OCI-LY1 (cell line): ENCODE data around the gene TMEM30A.

Experiments used
- H2AFZ ChIP-seq: fragments of 200-600 bp; sonication (generic), shearing (Covaris generic); 2 replicates; pipeline ENCODE4 v1.6.0; 2014; ENCODE audit warnings: antibody characterized with exemption, mild to moderate bottlenecking, low read length
- H3F3A ChIP-seq: fragments of 200-600 bp; sonication (generic), shearing (Covaris generic); 2 replicates; pipeline ENCODE4 v1.6.0; 2014; ENCODE audit warnings: mild to moderate bottlenecking, antibody characterized with exemption, low read length, moderate library complexity; ENCODE audit not compliant: insufficient read depth
- H3K27ac ChIP-seq: fragments of 200-600 bp; sonication (generic); 2 replicates; pipeline ENCODE4 v1.5.1; 2014; ENCODE audit warnings: low read length, mixed run types, mild to moderate bottlenecking, low read depth; ENCODE audit not compliant: poor library complexity, severe bottlenecking
- H3K27me3 ChIP-seq: fragments of 200-600 bp; sonication (generic); 2 replicates; pipeline ENCODE4 v1.6.0; 2014; ENCODE audit warnings: antibody characterized with exemption, mild to moderate bottlenecking, low read length, moderate library complexity; ENCODE audit not compliant: insufficient read depth
- H3K36me3 ChIP-seq: fragments of 200-600 bp; sonication (generic); 2 replicates; pipeline ENCODE4 v1.6.1; 2014; ENCODE audit warnings: mild to moderate bottlenecking, antibody characterized with exemption, low read length, moderate library complexity, mixed read lengths; ENCODE audit not compliant: insufficient read depth
- H3K4me1 ChIP-seq: fragments of 200-600 bp; sonication (generic); 2 replicates; pipeline ENCODE4 v1.5.1; 2014; ENCODE audit warnings: mild to moderate bottlenecking, low read length, moderate library complexity; ENCODE audit not compliant: insufficient read depth, severe bottlenecking
- H3K4me2 ChIP-seq: fragments of 200-600 bp; sonication (generic), shearing (Covaris generic); 2 replicates; pipeline ENCODE4 v1.6.1; 2014; ENCODE audit warnings: low read length
- H3K4me3 ChIP-seq: fragments of 200-600 bp; sonication (generic); 2 replicates; pipeline ENCODE4 v1.5.1; 2014; ENCODE audit warnings: low read length, low read depth, mild to moderate bottlenecking, mixed read lengths; ENCODE audit not compliant: poor library complexity, severe bottlenecking
- H3K79me2 ChIP-seq: fragments of 200-600 bp; shearing (Covaris generic); 2 replicates; pipeline ENCODE4 v1.6.1; 2016; ENCODE audit warnings: mixed run types, low read length, mixed read lengths; ENCODE audit not compliant: insufficient read depth
- H3K9ac ChIP-seq: fragments of 200-600 bp; sonication (generic), shearing (Covaris generic); 2 replicates; pipeline ENCODE4 v1.6.1; 2014; ENCODE audit warnings: mild to moderate bottlenecking, low read length, mixed read lengths
- H3K9me2 ChIP-seq: fragments of 200-600 bp; sonication (generic), shearing (Covaris generic); 2 replicates; pipeline ENCODE4 v1.6.1; 2014; ENCODE audit warnings: low read depth, mild to moderate bottlenecking, low read length, mixed read lengths
- H3K9me3 ChIP-seq: fragments of 200-600 bp; shearing (Covaris generic); 2 replicates; pipeline ENCODE4 v1.6.1; 2014; ENCODE audit warnings: low read length, mixed read lengths
- H4K20me1 ChIP-seq: fragments of 200-600 bp; sonication (generic), shearing (Covaris generic); 2 replicates; pipeline ENCODE4 v1.6.0; 2016; ENCODE audit warnings: mild to moderate bottlenecking, low read length; ENCODE audit not compliant: insufficient read depth
- EZH2 ChIP-seq: fragments of 200-600 bp; sonication (generic), shearing (Covaris generic); IDR thresholded peaks from 2 replicates; pipeline ENCODE4 v1.8.0; 2017; ENCODE audit warnings: borderline replicate concordance, mixed run types, mild to moderate bottlenecking, antibody characterized with exemption, low read length, moderate library complexity, mixed read lengths
- TF ChIP-seq, protein P1 (sequence below): fragments of 200-600 bp; sonication (generic), shearing (Covaris generic); IDR thresholded peaks from 2 replicates; pipeline ENCODE4 v1.5.1; 2017; ENCODE audit warnings: mild to moderate bottlenecking, antibody characterized with exemption, low read length, moderate library complexity, mixed read lengths

TMEM30A gene

DNA sequence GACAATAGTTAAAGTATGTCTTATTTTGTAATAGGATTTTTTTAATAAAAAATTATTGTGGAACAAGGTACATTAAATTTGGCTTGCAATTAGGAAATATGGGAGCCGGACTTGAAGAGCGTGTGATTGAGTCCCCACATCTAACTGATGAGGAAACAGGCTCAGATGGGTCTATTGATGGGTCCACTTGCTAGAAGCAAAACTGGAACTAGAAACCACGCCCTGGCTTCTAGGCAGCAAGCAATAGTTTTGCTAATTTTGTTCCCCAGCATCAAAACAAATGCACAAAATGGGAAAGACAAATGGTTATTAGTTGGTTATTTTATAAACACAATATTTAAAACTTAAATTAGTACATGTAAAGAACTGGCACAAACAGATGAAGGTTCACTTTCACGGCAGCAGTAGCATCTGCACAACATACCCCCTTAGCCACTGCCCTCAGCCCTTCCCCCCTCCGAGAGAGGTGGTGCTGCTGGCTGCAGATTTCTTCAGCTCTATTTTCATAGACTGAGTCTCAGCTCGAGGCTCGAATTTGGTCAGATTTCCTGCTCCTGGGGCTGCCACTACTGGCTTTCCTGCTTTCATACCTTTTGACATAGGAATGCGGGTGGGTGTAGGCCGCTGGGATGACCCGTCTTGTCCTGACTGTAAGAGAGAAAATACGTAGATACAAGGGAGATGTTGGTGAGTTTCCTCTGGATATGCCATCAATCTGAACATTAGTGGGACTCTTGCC is 23.8 kb upstream of the TMEM30A start:
- TF ChIP-seq EZH2 = no peak
- TF ChIP-seq, protein P1, sequence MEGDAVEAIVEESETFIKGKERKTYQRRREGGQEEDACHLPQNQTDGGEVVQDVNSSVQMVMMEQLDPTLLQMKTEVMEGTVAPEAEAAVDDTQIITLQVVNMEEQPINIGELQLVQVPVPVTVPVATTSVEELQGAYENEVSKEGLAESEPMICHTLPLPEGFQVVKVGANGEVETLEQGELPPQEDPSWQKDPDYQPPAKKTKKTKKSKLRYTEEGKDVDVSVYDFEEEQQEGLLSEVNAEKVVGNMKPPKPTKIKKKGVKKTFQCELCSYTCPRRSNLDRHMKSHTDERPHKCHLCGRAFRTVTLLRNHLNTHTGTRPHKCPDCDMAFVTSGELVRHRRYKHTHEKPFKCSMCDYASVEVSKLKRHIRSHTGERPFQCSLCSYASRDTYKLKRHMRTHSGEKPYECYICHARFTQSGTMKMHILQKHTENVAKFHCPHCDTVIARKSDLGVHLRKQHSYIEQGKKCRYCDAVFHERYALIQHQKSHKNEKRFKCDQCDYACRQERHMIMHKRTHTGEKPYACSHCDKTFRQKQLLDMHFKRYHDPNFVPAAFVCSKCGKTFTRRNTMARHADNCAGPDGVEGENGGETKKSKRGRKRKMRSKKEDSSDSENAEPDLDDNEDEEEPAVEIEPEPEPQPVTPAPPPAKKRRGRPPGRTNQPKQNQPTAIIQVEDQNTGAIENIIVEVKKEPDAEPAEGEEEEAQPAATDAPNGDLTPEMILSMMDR = no peak
- H3K27me3 ChIP-seq = no peaks in the 10 kb centered on the region
- H3K36me3 ChIP-seq = no peaks in the 10 kb centered on the region
- H3K4me3 ChIP-seq = no peak overlapping the region
- no peaks in the 10 kb centered on the region for H3K9me2 ChIP-seq
- no peaks in the 10 kb centered on the region for H3K79me2 ChIP-seq
- no peaks in the 10 kb centered on the region for H3F3A ChIP-seq
- no peaks in the 10 kb centered on the region for H4K20me1 ChIP-seq
- H3K9ac ChIP-seq = no peak overlapping the region
- no peak overlapping the region for H3K4me2 ChIP-seq
- no peak overlapping the region for H3K27ac ChIP-seq
- peaks cover under 1% of the 10 kb centered on the region for H3K4me1 ChIP-seq
- no peaks in the 10 kb centered on the region for H3K9me3 ChIP-seq
- H2AFZ ChIP-seq = no peak overlapping the region

GRCh38 chr6:75307364-75308004 is 22.9 kb upstream of the TMEM30A start:
- H4K20me1 ChIP-seq = no peaks in the 10 kb centered on the region
- H3K4me3 ChIP-seq = no peak overlapping the region
- no peak overlapping the region for H3K9ac ChIP-seq
- H3K79me2 ChIP-seq = no peaks in the 10 kb centered on the region
- no peaks in the 10 kb centered on the region for H3K9me3 ChIP-seq
- no peaks in the 10 kb centered on the region for H3K9me2 ChIP-seq
- no peak overlapping the region for H3K27ac ChIP-seq
- no peak overlapping the region for H2AFZ ChIP-seq
- H3K36me3 ChIP-seq = no peaks in the 10 kb centered on the region
- no peaks in the 10 kb centered on the region for H3K4me1 ChIP-seq
- H3K27me3 ChIP-seq = no peaks in the 10 kb centered on the region
- TF ChIP-seq, protein P1 = no peak
- no peak for TF ChIP-seq EZH2
- no peak overlapping the region for H3K4me2 ChIP-seq
- H3F3A ChIP-seq = no peaks in the 10 kb centered on the region

DNA sequence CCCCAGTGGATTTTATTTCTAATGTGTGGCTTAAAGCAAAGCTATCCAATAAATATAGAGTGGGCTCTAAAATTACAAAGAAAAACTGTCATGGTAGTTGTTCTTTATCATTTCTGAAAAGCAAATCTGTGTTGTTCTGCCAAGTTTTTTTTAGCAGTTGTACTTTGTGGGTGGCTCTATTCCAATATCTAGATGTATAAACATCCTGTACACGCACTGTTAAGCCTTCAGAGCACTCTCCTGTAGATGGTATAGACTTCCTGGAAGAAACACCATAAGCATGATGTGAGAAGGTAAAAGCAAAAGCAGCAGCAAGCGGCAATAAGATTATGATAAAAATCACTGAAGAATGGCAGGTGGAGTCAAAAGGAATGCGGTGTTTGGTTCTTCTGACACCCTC is 21.5 kb upstream of the TMEM30A start:
- Histone ChIP-seq H3K4me3 (no peak overlapping the region), H3K9ac (no peak overlapping the region), H4K20me1 (no peaks in the 10 kb centered on the region), H3K27ac (no peak overlapping the region), H3K4me2 (no peak overlapping the region), H3K27me3 (no peaks in the 10 kb centered on the region), H3K9me3 (no peaks in the 10 kb centered on the region), H3K4me1 (no peaks in the 10 kb centered on the region), H2AFZ (no peak overlapping the region), H3K9me2 (no peaks in the 10 kb centered on the region), H3F3A (no peaks in the 10 kb centered on the region), H3K79me2 (no peaks in the 10 kb centered on the region), H3K36me3 (no peaks in the 10 kb centered on the region)
- TF ChIP-seq, protein P1 = no peak
- no peak for TF ChIP-seq EZH2
